Renal cortical epithelial cell (primary cell): ENCODE data around the gene TIMM10B. TPM values are rescaled to one million over a fixed set of nuclear protein-coding genes. Genes with fewer than 3 reads are reported as not detected.
"Not testable (repeated sequence)": the region's sequence is repeated elsewhere in the genome, so short reads cannot be mapped to it uniquely, and the experiment has no call there.

Source experiments
- DNase-seq: peaks from one replicate; pipeline ENCODE4 v3.0.0-alpha.2; 2011; ENCODE audit warnings: low read depth
- total RNA-seq: library from RNA; depleted of rRNA; stranded (reverse); fragments of >200 nt; gene quantifications from 2 replicates; pipeline ENCODE4 v1.2.3, GENCODE V29; 2014

Gene TIMM10B
- total RNA-seq, 1 donor from 2014 or later, result 38.7 TPM

DNA sequence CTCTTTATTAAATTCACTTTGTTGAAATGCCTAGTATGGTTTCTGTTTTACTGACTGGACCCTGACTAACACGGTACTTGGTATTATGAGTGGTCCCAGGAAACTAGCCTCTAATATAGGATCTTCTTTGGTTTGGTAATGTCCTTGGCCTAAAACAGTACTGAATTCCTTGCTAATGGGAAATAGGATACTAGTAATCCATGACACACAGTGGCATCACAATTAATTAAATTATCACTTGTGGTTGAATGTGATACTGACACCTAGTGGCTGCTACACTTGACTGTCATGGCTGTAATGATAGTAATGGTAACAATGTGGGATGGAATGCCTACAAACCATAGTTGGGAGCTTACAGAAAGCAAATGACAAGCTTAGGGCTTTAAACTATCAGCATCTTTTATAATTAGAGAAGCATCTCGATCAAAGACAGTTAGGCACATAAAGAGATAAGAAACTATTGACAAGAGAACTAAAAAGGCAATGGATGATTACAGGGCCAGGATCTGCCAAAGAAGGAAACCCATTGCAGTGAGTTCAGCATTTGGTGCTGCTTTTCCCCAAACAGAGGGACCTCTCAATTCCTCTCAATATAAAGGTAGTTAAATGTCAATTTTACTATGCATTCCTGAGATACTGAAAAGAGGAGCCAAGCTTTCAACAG is 24.4 kb downstream of the TIMM10B start:
- DNase-seq, result peak; percentile 85

GRCh38 chr11:6516865-6517264 is 35.6 kb downstream of the TIMM10B start:
- DNase-seq, result no peak

DNA sequence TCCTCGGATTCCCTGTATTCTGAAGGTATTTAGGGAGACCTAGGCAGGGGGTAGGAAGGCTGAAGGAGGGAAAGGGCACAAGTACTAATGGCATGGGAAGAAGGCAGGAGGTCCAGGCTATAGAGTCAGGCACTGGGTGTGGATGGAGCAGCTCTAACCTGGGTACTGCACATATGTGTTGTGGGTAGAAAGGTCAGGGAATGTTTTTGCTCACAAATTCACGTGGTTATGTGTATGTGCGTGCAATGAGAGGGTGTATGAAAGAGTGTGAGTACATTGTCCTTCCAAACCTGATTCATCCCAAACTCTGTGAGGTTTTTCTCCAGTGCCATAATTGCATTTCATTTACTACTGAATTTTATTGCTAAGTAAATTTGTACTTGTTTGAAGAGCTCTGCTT is 39.0 kb downstream of the TIMM10B start:
- DNase-seq, result no peak

- DNase-seq, result not testable (repeated sequence)
Measured at GRCh38 chr11:6521946-6522345, 40.6 kb downstream of the TIMM10B start.

- DNase-seq, result peak; percentile 54
Measured at GRCh38 chr11:6523253-6523652, 42.0 kb downstream of the TIMM10B start.

GRCh38 chr11:6526411-6527135 is 45.3 kb downstream of the TIMM10B start:
- no peak for DNase-seq

DNA sequence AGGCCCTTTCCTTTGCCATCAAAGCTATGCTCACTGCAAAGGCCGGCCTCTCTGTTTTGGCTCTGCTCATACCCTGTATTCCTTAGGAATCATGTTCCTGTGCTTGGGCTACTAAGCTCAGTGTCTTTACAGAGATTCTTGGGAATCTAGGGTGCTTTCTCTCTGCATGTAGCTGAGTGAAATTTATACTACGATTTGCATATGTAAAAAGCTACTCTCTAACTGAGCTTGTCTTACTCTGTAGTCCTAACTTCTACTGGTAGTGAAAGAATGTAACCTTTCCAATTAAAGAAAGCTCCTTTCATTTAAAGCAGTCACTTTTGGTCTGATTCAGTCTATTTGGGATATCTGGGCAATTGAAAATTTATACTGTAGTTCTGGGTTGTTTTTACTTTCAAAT is 48.0 kb downstream of the TIMM10B start:
- no peak for DNase-seq

GRCh38 chr11:6530848-6531247 is 49.5 kb downstream of the TIMM10B start:
- no peak for DNase-seq

GRCh38 chr11:6531267-6531752 is 50.0 kb downstream of the TIMM10B start:
- peak; percentile 50 for DNase-seq

Other genes starting within 250 kb of the TIMM10B start
- 7.6 and 20.3 TPM in 2 replicates for gene FHIP1B, start 246.9 kb upstream of the TIMM10B start, total RNA-seq
- gene CNGA4, start 242.4 kb upstream of the TIMM10B start, total RNA-seq, result 0.25 and 0.35 TPM in 2 replicates
- not detected in 2 replicates for gene CCKBR, start 221.7 kb upstream of the TIMM10B start, total RNA-seq
- 50.3 and 118 TPM in 2 replicates for gene CAVIN3, start 161.0 kb upstream of the TIMM10B start, total RNA-seq
- gene SMPD1, start 91.0 kb upstream of the TIMM10B start, total RNA-seq, result 8.0 and 38.8 TPM in 2 replicates
- gene APBB1, start 62.4 kb upstream of the TIMM10B start, total RNA-seq, result 16.7 and 50.4 TPM in 2 replicates
- 0.20 TPM in 1 of 2 replicates, not detected in the other for gene HPX, start 40.5 kb upstream of the TIMM10B start, total RNA-seq
- 5.6 and 16.5 TPM in 2 replicates for gene TRIM3, start 7.6 kb upstream of the TIMM10B start, total RNA-seq
- gene ARFIP2, start 170 bp upstream of the TIMM10B start, total RNA-seq, result 64.5 and 78.0 TPM in 2 replicates
- gene DNHD1, start 15.8 kb downstream of the TIMM10B start, total RNA-seq, result 0.69 and 2.5 TPM in 2 replicates
- 6.4 and 22.6 TPM in 2 replicates for gene RRP8, start 122.1 kb downstream of the TIMM10B start, total RNA-seq
- 133 and 183 TPM in 2 replicates for gene ILK, start 122.3 kb downstream of the TIMM10B start, total RNA-seq
- gene TAF10, start 130.7 kb downstream of the TIMM10B start, total RNA-seq, result 36.1 and 36.9 TPM in 2 replicates
- 16.1 and 107 TPM in 2 replicates for gene TPP1, start 137.9 kb downstream of the TIMM10B start, total RNA-seq
- gene DCHS1, start 174.3 kb downstream of the TIMM10B start, total RNA-seq, result under 0.01 and 1.3 TPM in 2 replicates
- gene MRPL17, start 201.8 kb downstream of the TIMM10B start, total RNA-seq, result 27.2 and 49.8 TPM in 2 replicates